PC-9 (cell line): Measurements from ENCODE around the gene CMKLR1. TPM values are rescaled to one million over a fixed set of nuclear protein-coding genes. Genes with fewer than 3 reads are reported as not detected.

ENCODE experiments used
- BruUV-seq: library from RNA; stranded (reverse); fragments of 400-500 nt; replicated peaks from 2 replicates; lab custom pipeline; 2021; lab: Mats Ljungman, UMichigan
- CTCF ChIA-PET: fragments of 300-600 bp; sonication (Branson Sonifier 250); formaldehyde crosslinking; loops from one replicate; lab custom pipeline; 2022; ENCODE audit warnings: antibody characterized with exemption; lab: Charles Lee
- POLR2A ChIA-PET: fragments of 300-600 bp; sonication (Branson Sonifier 250); formaldehyde crosslinking; loops from one replicate; lab custom pipeline; 2022; ENCODE audit warnings: antibody characterized with exemption; ENCODE audit not compliant: unreplicated experiment; lab: Charles Lee
- DNase-seq, 2 experiments: peaks; one replicate each; pipeline versions ENCODE4 v3.0.0 to v3.0.0-alpha.2; 2015 to 2022; ENCODE audit warnings: mixed read lengths in 1 of 2
- H2AFZ ChIP-seq: fragments of 200-600 bp; sonication (generic); 2 replicates; pipeline ENCODE4 v1.8.1; 2017; ENCODE audit warnings: antibody characterized with exemption
- H3F3A ChIP-seq: fragments of 200-600 bp; sonication (generic); 2 replicates; pipeline ENCODE4 v1.8.1; 2017; ENCODE audit warnings: antibody characterized with exemption, mild to moderate bottlenecking, low read depth; ENCODE audit not compliant: insufficient read depth
- H3K27ac ChIP-seq: fragments of 200-600 bp; sonication (generic); 2 replicates; pipeline ENCODE4 v1.6.1; 2016; ENCODE audit warnings: mixed run types
- H3K27me3 ChIP-seq: fragments of 200-600 bp; sonication (generic); 2 replicates; pipeline ENCODE4 v1.6.1; 2016; ENCODE audit warnings: low read depth, mixed run types; ENCODE audit not compliant: insufficient read depth
- H3K36me3 ChIP-seq: fragments of 200-600 bp; sonication (generic); 2 replicates; pipeline ENCODE4 v1.6.1; 2016; ENCODE audit warnings: low read depth, mixed run types
- H3K4me1 ChIP-seq: fragments of 200-600 bp; sonication (generic); replicated peaks from 2 replicates; pipeline ENCODE4 v1.6.1; 2016; ENCODE audit warnings: mixed run types; ENCODE audit not compliant: insufficient read depth
- H3K4me2 ChIP-seq: fragments of 200-600 bp; sonication (generic); 2 replicates; pipeline ENCODE4 v1.6.1; 2017; ENCODE audit warnings: mixed run types
- H3K4me3 ChIP-seq: fragments of 200-600 bp; sonication (generic); 2 replicates; pipeline ENCODE4 v1.6.1; 2016; ENCODE audit warnings: mixed run types
- H3K79me2 ChIP-seq: fragments of 200-600 bp; sonication (generic); 2 replicates; pipeline ENCODE4 v1.6.1; 2017; ENCODE audit warnings: low read depth, mixed run types
- H3K9me2 ChIP-seq: fragments of 200-600 bp; sonication (generic); 2 replicates; pipeline ENCODE4 v1.8.1; 2017; ENCODE audit warnings: mild to moderate bottlenecking; ENCODE audit not compliant: insufficient read depth
- H3K9me3 ChIP-seq: fragments of 200-600 bp; sonication (generic); 2 replicates; pipeline ENCODE4 v1.8.1; 2016; ENCODE audit warnings: low read depth; ENCODE audit not compliant: insufficient read depth
- H4K20me1 ChIP-seq: fragments of 200-600 bp; sonication (generic); 2 replicates; pipeline ENCODE4 v1.8.1; 2017; ENCODE audit not compliant: insufficient read depth
- CTCF ChIP-seq: fragments of 200-600 bp; sonication (generic); conservative IDR thresholded peaks from 2 replicates; pipeline ENCODE4 v1.6.1; 2017; ENCODE audit warnings: mixed run types, antibody characterized with exemption, mild to moderate bottlenecking, moderate library complexity
- EZH2 ChIP-seq: fragments of 200-600 bp; sonication (generic); IDR thresholded peaks from 2 replicates; pipeline ENCODE4 v1.8.0; 2017; ENCODE audit warnings: antibody characterized with exemption, low read depth
- intact Hi-C: fragments of 100-400 bp; cut with micrococcal nuclease; formaldehyde crosslinking; loops from one replicate; pipeline ENCODE4 v1.10.0; 2022; ENCODE audit not compliant: unreplicated experiment
- total RNA-seq: library from RNA; stranded (reverse); gene quantifications from 2 replicates; pipeline ENCODE4 v1.2.3, GENCODE V29; 2021

The CMKLR1 gene
- total RNA-seq, 1 experiment from 2014 or later, result not detected

- no peaks in the 10 kb centered on the region for H3K36me3 ChIP-seq
- H3K27ac ChIP-seq, result no peak overlapping the region
- H4K20me1 ChIP-seq, result no peaks in the 10 kb centered on the region
- ChIA-PET POLR2A (interaction anchor here (0.6 kb wide), 1 partner anchor 63 kb away, joined by 4 read pairs; no protein-coding TSS in a partner anchor), CTCF (no interaction called here)
- TF ChIP-seq CTCF, result no peak
- no peak for TF ChIP-seq EZH2
- intact Hi-C loops, result no loop called here
- H3K4me1 ChIP-seq, result no peaks in the 10 kb centered on the region
- BruUV-seq, result no TSS peak
- no peak for DNase-seq
- no peak overlapping the region for H3K4me2 ChIP-seq
- H3K9me3 ChIP-seq, result no peaks in the 10 kb centered on the region
- H3F3A ChIP-seq, result no peaks in the 10 kb centered on the region
- no peaks in the 10 kb centered on the region for H3K9me2 ChIP-seq
- no peaks in the 10 kb centered on the region for H3K79me2 ChIP-seq
- H3K27me3 ChIP-seq, result peaks cover 74% of the 10 kb centered on the region
- no peak overlapping the region for H2AFZ ChIP-seq
- H3K4me3 ChIP-seq, result no peak overlapping the region
Measured at GRCh38 chr12:108340037-108340436, 926 bp upstream of the CMKLR1 start.

- H3K27ac ChIP-seq, result no peak overlapping the region
- no peaks in the 10 kb centered on the region for H3K9me2 ChIP-seq
- H3K9me3 ChIP-seq, result no peaks in the 10 kb centered on the region
- no peaks in the 10 kb centered on the region for H3K79me2 ChIP-seq
- no peak overlapping the region for H2AFZ ChIP-seq
- H4K20me1 ChIP-seq, result no peaks in the 10 kb centered on the region
- no TSS peak for BruUV-seq
- no peak overlapping the region for H3K4me3 ChIP-seq
- peaks cover 79% of the 10 kb centered on the region for H3K27me3 ChIP-seq
- H3F3A ChIP-seq, result no peaks in the 10 kb centered on the region
- DNase-seq, result no peak
- ChIA-PET POLR2A (no interaction called here), CTCF (no interaction called here)
- no peak overlapping the region for H3K4me2 ChIP-seq
- no peaks in the 10 kb centered on the region for H3K36me3 ChIP-seq
- TF ChIP-seq CTCF (peak; percentile 65), EZH2 (no peak)
- intact Hi-C loops, result no loop called here
- no peaks in the 10 kb centered on the region for H3K4me1 ChIP-seq
Measured at GRCh38 chr12:108337235-108338223, 1.6 kb downstream of the CMKLR1 start.

GRCh38 chr12:108335349-108336119, 3.6 kb downstream of the CMKLR1 start:
- POLR2A ChIA-PET, result no interaction called here
- Histone ChIP-seq H3K4me2 (no peak overlapping the region), H3K27ac (no peak overlapping the region), H3K4me3 (no peak overlapping the region), H3K9me3 (no peaks in the 10 kb centered on the region), H2AFZ (no peak overlapping the region), H3K4me1 (no peaks in the 10 kb centered on the region), H3K9me2 (no peaks in the 10 kb centered on the region), H3K27me3 (peaks cover 75% of the 10 kb centered on the region), H3K36me3 (no peaks in the 10 kb centered on the region), H3F3A (no peaks in the 10 kb centered on the region), H4K20me1 (no peaks in the 10 kb centered on the region), H3K79me2 (no peaks in the 10 kb centered on the region)
- BruUV-seq, result no TSS peak
- intact Hi-C loops, result no loop called here
- no peak for DNase-seq
- no peak for TF ChIP-seq EZH2
- TF ChIP-seq CTCF, result no peak
- CTCF ChIA-PET, result no interaction called here
